ENCODE results near the gene UBLCP1. TPM values are rescaled to one million over a fixed set of nuclear protein-coding genes. Genes with fewer than 3 reads are reported as not detected.

Gene UBLCP1
- total RNA-seq, 4 donors from 2014 or later = 17.7 to 20.9 (median 18.8) TPM

DNA sequence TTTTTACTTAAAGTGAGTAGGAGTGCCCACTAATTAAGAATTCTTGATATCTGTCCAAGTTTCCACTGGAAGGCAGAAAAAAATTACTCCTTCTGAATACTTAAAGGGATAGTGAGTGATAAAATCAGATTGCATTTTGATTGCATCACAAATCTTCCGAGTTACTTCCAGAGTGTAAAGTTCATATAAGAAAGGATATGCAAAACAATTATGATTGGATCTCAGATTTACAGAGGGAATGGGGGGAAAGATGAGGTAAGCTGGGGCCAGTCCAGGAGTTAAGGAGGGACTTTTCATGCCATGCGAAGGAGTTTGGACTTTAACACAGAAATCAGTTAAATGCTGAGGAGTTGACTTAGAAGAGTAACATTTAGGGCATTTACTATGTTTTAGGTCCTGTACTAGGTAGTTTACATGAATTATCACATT, 44.5 kb upstream of the UBLCP1 start:
- H3K4me1 ChIP-seq = peaks cover 2% of the 10 kb centered on the region
- no peaks in the 10 kb centered on the region for H3K27me3 ChIP-seq
- no peaks in the 10 kb centered on the region for H3K36me3 ChIP-seq
- no peak overlapping the region for H3K4me3 ChIP-seq
- WGBS = 50% methylated on average over 2 of the region's 2 CpGs
- TF ChIP-seq, protein P1, sequence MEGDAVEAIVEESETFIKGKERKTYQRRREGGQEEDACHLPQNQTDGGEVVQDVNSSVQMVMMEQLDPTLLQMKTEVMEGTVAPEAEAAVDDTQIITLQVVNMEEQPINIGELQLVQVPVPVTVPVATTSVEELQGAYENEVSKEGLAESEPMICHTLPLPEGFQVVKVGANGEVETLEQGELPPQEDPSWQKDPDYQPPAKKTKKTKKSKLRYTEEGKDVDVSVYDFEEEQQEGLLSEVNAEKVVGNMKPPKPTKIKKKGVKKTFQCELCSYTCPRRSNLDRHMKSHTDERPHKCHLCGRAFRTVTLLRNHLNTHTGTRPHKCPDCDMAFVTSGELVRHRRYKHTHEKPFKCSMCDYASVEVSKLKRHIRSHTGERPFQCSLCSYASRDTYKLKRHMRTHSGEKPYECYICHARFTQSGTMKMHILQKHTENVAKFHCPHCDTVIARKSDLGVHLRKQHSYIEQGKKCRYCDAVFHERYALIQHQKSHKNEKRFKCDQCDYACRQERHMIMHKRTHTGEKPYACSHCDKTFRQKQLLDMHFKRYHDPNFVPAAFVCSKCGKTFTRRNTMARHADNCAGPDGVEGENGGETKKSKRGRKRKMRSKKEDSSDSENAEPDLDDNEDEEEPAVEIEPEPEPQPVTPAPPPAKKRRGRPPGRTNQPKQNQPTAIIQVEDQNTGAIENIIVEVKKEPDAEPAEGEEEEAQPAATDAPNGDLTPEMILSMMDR (IDR thresholded peaks at IDR 0.05) = no peak
- TF ChIP-seq POLR2AphosphoS5 (IDR thresholded peaks at IDR 0.05) = no peak
- no peak for TF ChIP-seq EP300 (IDR thresholded peaks at IDR 0.05)
- TF ChIP-seq POLR2A (IDR thresholded peaks at IDR 0.05) = no peak
- H3K9me3 ChIP-seq = no peaks in the 10 kb centered on the region
- no peak for DNase-seq (ENCODE audit: low spot score in 2 of 2)
- H3K27ac ChIP-seq = no peak overlapping the region

- Histone ChIP-seq H3K4me1 (peaks cover 2% of the 10 kb centered on the region), H3K4me3 (no peak overlapping the region), H3K36me3 (no peaks in the 10 kb centered on the region), H3K27me3 (no peaks in the 10 kb centered on the region), H3K27ac (no peak overlapping the region), H3K9me3 (no peaks in the 10 kb centered on the region)
- TF ChIP-seq POLR2AphosphoS5 (IDR thresholded peaks at IDR 0.05) (no peak), POLR2A (IDR thresholded peaks at IDR 0.05) (no peak), EP300 (IDR thresholded peaks at IDR 0.05) (no peak)
- TF ChIP-seq, protein P1 (IDR thresholded peaks at IDR 0.05) = no peak
- WGBS = 57% methylated on average over 5 of the region's 5 CpGs
- no peak for DNase-seq (ENCODE audit: low spot score in 2 of 2)
Observed at GRCh38 chr5:159220206-159220605, 42.9 kb upstream of the UBLCP1 start.

GRCh38 chr5:159223469-159223868, 39.6 kb upstream of the UBLCP1 start:
- no peak overlapping the region for H3K27ac ChIP-seq
- no peaks in the 10 kb centered on the region for H3K9me3 ChIP-seq
- no peak overlapping the region for H3K4me3 ChIP-seq
- peaks cover 8% of the 10 kb centered on the region for H3K4me1 ChIP-seq
- H3K27me3 ChIP-seq = no peaks in the 10 kb centered on the region
- no peak for DNase-seq (ENCODE audit: low spot score in 2 of 2)
- no peak for TF ChIP-seq POLR2A (IDR thresholded peaks at IDR 0.05)
- TF ChIP-seq EP300 (IDR thresholded peaks at IDR 0.05) = no peak
- TF ChIP-seq, protein P1 (IDR thresholded peaks at IDR 0.05) = no peak
- TF ChIP-seq POLR2AphosphoS5 (IDR thresholded peaks at IDR 0.05) = no peak
- 87% methylated on average over 3 of the region's 3 CpGs for WGBS
- no peaks in the 10 kb centered on the region for H3K36me3 ChIP-seq

DNA sequence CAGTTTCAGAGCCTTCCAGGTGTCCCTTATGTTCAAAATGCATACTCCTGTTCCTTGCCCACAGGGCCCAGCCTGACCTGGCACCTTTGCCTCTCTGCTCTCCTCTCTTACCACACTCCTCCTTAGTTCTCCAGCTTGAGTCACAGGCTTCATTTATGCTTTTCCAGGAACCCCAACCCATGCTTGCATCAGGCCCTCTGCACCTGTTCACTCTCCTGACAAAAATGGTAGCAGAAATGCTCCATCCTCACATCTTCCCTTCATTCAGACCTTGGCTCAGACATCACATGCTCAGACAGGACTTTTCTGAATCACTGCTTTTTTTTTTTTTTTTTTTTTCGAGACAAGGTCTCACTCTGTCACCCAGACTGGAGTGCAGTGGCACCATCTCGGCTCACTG, 38.6 kb upstream of the UBLCP1 start:
- DNase-seq (ENCODE audit: low spot score in 2 of 2) = no peak
- TF ChIP-seq EP300 (IDR thresholded peaks at IDR 0.05) (no peak), POLR2A (IDR thresholded peaks at IDR 0.05) (no peak), POLR2AphosphoS5 (IDR thresholded peaks at IDR 0.05) (no peak)
- TF ChIP-seq, protein P1 (IDR thresholded peaks at IDR 0.05) = no peak
- H3K27ac ChIP-seq = no peak overlapping the region
- WGBS = 51% methylated on average over 2 of the region's 2 CpGs
- no peak overlapping the region for H3K4me3 ChIP-seq
- peaks cover 6% of the 10 kb centered on the region for H3K4me1 ChIP-seq
- H3K36me3 ChIP-seq = no peaks in the 10 kb centered on the region
- no peaks in the 10 kb centered on the region for H3K9me3 ChIP-seq
- no peaks in the 10 kb centered on the region for H3K27me3 ChIP-seq

GRCh38 chr5:159226451-159226850, 36.6 kb upstream of the UBLCP1 start:
- Histone ChIP-seq H3K27me3 (no peaks in the 10 kb centered on the region), H3K27ac (no peak overlapping the region)

More at GRCh38 chr5:159226451-159226850, 36.6 kb upstream of the UBLCP1 start:
- TF ChIP-seq POLR2A (IDR thresholded peaks at IDR 0.05) (no peak), POLR2AphosphoS5 (IDR thresholded peaks at IDR 0.05) (no peak), EP300 (IDR thresholded peaks at IDR 0.05) (no peak)
- TF ChIP-seq, protein P1 (IDR thresholded peaks at IDR 0.05) = no peak
- Histone ChIP-seq H3K4me1 (peaks cover 10% of the 10 kb centered on the region), H3K9me3 (no peaks in the 10 kb centered on the region), H3K4me3 (no peak overlapping the region), H3K36me3 (no peaks in the 10 kb centered on the region)
- DNase-seq (ENCODE audit: low spot score in 2 of 2) = no peak
